ENCODE results near the gene MAP7D2.

Gene MAP7D2

DNA sequence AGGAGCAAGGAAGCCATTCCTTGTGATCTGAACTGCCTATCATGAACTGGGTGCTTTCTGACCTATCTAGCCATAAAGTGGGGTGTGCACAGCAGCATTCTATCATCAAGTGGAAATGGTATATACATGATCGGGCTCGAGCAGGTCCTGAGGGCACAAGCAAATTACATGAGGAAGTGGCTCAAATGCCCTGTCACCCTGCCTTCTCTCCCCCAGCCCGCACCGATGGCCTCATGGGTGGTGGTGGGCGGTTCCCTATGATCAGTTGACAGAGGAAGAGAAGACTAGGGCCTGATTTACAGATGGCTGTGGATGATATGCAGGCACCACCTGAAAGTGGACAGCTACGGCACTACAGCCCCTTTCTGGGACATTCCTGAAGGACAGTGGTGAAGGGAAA is 79.5 kb downstream of the MAP7D2 start:
- no peak for FAIRE-seq

GRCh38 chrX:20032201-20032600 is 84.5 kb downstream of the MAP7D2 start:
- no peak for FAIRE-seq

- peak; percentile 94 for FAIRE-seq
Measured at GRCh38 chrX:20029728-20030127, 87.0 kb downstream of the MAP7D2 start.

GRCh38 chrX:20028588-20028987 is 88.1 kb downstream of the MAP7D2 start:
- no peak for FAIRE-seq

DNA sequence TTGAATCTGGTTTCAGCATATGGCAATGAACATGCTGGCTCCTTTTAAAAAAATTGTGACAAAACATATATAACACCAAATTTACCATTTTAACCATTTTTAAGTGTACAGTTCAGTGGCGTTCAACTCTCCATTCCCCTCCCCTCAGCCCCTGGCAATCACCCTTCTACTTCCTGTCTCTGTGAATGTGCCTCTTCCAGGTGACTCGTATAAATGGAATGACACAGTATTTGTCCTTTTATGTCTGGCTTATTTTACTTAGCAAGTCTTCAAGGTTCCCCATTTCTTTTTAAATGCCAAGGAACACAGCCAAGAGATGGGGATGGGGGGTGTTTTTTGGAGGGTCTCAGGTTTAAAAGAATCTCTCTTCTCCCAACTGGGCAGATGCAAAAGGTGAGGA is 90.4 kb downstream of the MAP7D2 start:
- no peak for FAIRE-seq

DNA sequence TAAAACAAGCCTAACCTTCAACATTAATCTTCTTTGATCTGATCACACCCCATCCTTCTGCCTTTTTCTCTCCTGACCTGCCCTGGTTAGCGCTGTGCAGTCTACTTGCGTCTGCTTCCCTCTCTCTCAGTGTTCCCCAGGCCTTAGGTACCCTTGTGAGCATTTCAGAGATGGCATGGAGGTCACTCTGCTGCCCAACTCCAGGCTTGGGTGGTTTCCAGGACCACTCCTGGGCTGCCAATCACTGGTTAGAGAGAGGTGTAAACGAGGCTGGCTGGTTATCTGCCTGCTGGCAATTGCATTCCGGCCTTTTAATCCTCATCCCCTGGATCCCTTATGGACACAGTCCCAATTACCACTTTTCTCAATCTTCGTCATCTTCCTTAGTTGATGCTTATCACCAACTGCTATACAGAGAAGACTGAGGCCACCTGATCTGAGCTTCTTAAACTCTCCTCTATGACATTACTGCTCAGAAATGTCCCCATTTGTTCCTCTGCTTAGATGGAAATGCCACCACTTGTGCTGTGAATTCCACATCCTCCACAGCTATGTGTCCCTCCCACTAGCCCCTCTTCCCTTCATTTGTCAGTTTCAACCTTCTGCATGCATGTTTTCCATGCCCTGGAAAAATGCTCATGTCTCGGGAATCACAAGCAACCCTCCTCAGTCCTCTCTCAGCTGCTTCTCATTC is 96.9 kb downstream of the MAP7D2 start:
- FAIRE-seq: no peak

DNA sequence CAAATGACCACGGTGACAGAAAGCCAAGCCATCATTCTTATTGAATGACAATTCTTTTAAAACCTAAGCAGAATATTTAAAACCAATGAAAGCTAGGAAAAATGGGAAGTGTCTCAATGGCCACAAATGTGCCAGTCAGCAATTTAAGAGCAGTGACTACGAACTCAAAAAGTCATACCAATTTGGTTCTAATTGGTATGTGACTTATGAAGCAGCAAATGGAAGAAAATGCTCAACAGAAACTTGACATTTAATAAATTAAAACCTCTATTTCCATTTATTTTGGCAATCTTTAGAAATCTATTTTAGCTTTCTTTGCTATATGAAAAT is 100.1 kb downstream of the MAP7D2 start:
- FAIRE-seq: peak; percentile 73

GRCh38 chrX:20015945-20016615 is 100.6 kb downstream of the MAP7D2 start:
- no peak for FAIRE-seq

GRCh38 chrX:20015422-20015821 is 101.3 kb downstream of the MAP7D2 start:
- FAIRE-seq: no peak

DNA sequence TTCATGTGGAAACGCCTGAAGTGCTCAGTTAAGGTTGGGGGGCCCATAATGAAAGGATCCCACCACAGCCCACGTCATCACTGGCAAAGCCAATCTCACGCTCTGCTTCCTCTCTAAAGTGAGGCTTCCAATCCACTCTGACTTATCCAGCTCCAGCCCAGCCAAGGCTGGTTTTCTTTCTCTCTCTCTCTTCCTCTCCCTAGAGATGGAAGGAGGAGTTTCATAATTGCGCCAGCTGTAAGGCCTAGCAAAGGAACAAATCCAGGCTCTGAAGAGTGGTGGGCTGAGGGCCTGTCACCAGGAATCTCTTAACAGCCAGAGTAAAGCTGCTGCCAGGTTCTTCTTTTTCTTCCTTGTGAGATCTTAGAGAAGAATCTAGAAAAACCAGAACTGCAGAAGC is 105.1 kb downstream of the MAP7D2 start:
- FAIRE-seq: no peak

DNA sequence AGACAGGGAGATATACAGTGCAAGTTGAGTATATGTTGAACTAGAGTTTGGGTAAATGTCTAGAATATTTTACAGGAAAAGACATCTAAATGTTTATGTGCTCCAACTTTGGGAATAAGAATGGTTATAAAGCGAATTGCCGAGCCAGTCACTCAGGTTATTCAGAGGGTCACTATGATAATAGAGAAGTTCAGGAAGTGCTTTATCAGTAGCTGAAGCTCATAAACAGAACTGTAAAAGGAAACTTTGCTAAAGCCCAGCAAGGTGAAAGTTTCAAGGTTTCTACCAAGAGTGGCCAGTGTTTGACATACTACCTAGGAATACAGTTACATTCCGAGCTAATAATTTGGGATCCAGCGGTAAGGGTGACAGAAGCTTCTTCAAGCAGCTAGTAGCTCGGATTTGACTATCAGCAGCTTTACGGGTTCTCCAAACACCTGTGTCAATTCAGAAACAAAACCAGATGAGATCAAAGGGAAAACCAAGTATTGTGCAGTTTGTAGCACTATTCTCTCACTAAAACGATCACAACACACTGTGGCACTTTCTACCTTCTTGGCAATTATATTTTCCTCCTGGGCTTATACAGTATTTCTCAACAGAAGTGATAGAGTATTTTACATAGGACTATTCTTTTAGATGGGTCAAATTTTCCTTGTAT is 108.6 kb downstream of the MAP7D2 start:
- no peak for FAIRE-seq

GRCh38 chrX:20005883-20006282 is 110.8 kb downstream of the MAP7D2 start:
- no peak for FAIRE-seq

DNA sequence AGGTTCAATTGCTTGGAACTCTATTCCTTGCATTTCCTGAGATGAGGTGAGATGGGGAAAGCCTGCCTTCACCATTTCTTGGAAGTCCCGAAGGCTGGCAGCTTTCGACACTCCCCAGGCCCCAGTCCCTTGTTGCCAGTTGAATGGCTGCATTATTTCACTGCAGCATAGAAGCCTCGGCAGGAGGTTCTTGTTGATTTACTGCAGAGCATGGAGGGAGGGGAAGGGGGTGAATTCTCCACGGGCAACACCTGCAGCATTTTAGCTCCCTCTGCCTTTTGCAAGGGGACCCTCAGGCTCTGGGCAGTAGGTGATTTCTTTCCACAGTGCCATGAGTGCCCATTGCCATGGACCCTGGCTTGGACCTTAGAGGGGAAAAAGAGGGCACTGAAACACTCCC is 115.1 kb downstream of the MAP7D2 start:
- no peak for FAIRE-seq

- FAIRE-seq: no peak
Measured at GRCh38 chrX:19991350-19991718, 125.4 kb downstream of the MAP7D2 start.

- no peak for FAIRE-seq
Measured at GRCh38 chrX:19990556-19991349, 126.0 kb downstream of the MAP7D2 start, which contains the start of gene BCLAF3. BCLAF3 (minus strand) TSS chrX:19991061; CDS start chrX:19970264, 20,797 bp downstream.

DNA sequence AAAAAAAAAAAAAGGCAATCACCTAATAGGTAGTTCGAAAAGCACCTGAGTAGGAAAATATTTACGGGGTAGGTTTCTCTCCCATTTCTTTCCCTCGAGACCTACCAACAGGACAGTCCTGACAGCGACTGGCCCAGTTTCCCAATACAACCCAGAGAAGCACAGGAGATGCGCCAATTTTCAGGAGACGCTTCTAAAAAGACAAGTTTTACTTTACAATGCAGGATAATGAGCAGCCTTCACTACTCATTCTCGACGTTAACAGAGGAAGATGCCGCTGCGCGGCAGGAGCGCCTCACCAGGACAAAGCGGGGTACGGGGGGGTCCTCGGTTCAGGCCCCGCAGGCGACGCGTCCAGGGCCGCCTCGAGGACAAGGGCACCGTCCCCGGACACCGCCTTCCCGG is 126.6 kb downstream of the MAP7D2 start:
- no peak for FAIRE-seq

- no peak for FAIRE-seq
Measured at GRCh38 chrX:19987856-19988255, 128.9 kb downstream of the MAP7D2 start.

DNA sequence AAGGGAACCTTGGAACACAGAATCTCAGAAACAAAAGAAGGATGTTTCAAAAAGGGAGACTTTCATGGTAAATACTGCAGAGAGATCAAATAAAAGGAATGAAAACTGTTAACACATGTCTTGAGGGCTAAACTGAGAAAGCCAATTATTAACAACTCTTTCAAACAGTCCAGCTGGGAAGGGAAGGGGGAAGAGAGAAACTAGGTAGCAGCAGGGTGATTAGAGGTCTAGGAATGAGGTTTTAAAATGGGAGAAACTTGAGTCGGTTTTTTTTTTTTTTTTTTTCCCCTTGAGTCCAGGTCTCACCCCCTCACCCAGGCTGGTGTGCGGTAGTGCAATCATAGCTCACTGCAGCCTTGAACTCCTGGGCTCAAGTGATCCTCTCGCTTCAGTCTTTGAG is 130.2 kb downstream of the MAP7D2 start:
- no peak for FAIRE-seq

- FAIRE-seq: no peak
Measured at GRCh38 chrX:19981947-19982346, 134.8 kb downstream of the MAP7D2 start.

GRCh38 chrX:19975845-19976244 is 140.9 kb downstream of the MAP7D2 start:
- FAIRE-seq: no peak

GRCh38 chrX:19972984-19973383 is 143.7 kb downstream of the MAP7D2 start:
- FAIRE-seq: no peak

DNA sequence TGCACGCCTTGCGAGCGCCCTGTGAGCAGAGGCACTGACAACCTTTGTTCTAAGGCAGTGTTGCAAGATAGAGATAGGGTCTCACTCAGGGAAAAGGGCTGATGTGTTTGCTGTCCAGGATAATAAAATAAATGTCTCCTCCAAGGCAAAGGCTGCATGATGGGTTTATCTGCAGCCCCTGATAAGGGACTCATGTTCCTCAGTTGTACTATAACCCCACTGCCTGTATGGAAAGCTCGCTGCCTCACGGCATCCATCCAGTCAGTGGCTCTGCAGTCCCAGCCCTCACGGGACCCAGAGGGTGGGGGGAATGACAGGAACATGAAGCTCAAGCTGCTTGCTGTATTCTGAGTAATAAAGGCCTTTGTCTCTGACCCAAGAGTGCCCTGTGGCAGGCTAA is 148.4 kb downstream of the MAP7D2 start:
- no peak for FAIRE-seq

GRCh38 chrX:19966056-19966455 is 150.7 kb downstream of the MAP7D2 start:
- no peak for FAIRE-seq
